Measurements from ENCODE around the gene LMF1.

DNA sequence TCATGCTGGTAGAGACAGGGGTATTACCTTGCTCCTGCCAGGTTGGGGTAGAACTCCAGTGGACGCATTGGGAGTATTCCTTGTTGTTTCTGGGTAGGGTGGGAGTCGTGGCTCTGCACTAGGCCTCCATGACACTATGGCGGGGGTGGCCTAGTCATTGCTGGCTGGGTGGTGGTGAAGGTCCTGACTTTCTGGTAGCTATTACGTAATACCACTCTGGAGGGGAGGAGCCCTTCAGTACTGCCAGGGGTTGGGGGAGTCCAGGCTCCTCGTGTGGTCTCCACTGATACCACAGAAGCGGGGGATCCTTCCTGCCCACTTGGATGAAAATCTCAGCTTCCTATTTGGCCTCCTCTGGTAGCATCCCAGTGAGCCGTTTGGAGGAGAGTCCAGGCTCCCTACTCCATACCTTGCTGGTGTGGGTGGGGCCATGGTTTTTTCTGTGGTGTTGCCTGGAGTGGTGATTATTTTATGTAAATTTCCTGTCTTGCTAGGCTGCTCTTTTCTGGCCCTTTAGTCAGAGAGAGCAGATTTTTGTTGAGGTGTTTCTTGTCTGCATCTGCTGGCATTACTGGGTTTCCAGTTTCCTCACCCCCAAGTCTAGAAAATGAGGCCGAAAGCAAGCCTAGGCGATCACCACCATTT lies 104.4 kb downstream of the LMF1 start:
- TF ChIP-seq, protein P1, sequence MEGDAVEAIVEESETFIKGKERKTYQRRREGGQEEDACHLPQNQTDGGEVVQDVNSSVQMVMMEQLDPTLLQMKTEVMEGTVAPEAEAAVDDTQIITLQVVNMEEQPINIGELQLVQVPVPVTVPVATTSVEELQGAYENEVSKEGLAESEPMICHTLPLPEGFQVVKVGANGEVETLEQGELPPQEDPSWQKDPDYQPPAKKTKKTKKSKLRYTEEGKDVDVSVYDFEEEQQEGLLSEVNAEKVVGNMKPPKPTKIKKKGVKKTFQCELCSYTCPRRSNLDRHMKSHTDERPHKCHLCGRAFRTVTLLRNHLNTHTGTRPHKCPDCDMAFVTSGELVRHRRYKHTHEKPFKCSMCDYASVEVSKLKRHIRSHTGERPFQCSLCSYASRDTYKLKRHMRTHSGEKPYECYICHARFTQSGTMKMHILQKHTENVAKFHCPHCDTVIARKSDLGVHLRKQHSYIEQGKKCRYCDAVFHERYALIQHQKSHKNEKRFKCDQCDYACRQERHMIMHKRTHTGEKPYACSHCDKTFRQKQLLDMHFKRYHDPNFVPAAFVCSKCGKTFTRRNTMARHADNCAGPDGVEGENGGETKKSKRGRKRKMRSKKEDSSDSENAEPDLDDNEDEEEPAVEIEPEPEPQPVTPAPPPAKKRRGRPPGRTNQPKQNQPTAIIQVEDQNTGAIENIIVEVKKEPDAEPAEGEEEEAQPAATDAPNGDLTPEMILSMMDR (conservative IDR thresholded peaks at IDR 0.05; ENCODE audit: low read length), result no peak
- TF ChIP-seq EZH2phosphoT487 (IDR thresholded peaks at IDR 0.05; ENCODE audit: borderline replicate concordance, low read depth, low read length), result no peak

Data from OCI-LY7 (cell line).